ENCODE measurements around the gene EVC2. TPM values are rescaled to one million over a fixed set of nuclear protein-coding genes. Genes with fewer than 3 reads are reported as not detected.

EVC2 gene
- total RNA-seq, 4 donors from 2014 or later: 7.8 to 22.2 (median 9.9) TPM

DNA sequence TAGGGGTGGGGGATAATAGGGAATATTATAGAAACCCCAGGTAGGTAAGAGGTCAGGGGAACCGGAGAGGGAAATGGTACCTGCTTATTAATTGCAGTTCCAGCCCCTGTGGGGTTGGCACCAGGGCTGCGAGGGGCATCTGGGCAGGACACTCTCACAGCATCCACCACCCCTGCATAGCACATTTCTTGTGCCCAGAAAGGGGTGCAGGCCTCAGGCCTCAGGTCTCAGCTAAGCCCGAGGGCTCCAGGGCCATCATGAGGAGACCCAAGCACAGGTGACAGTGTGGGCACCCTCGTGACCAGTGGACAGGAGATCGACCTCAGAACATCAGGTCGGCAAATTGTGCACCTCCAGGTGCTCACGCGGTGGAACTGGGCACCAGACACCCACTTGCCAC lies 164.7 kb downstream of the EVC2 start:
- Histone ChIP-seq H3K4me1 (no peaks in the 10 kb centered on the region), H3K9me3 (no peaks in the 10 kb centered on the region), H3K27ac (no peak overlapping the region), H3K4me3 (no peak overlapping the region), H3K27me3 (no peaks in the 10 kb centered on the region), H3K36me3 (no peaks in the 10 kb centered on the region)
- DNase-seq (ENCODE audit: low spot score in 2 of 2): no peak
- no peak for TF ChIP-seq EP300 (IDR thresholded peaks at IDR 0.05)
- TF ChIP-seq, protein P1, sequence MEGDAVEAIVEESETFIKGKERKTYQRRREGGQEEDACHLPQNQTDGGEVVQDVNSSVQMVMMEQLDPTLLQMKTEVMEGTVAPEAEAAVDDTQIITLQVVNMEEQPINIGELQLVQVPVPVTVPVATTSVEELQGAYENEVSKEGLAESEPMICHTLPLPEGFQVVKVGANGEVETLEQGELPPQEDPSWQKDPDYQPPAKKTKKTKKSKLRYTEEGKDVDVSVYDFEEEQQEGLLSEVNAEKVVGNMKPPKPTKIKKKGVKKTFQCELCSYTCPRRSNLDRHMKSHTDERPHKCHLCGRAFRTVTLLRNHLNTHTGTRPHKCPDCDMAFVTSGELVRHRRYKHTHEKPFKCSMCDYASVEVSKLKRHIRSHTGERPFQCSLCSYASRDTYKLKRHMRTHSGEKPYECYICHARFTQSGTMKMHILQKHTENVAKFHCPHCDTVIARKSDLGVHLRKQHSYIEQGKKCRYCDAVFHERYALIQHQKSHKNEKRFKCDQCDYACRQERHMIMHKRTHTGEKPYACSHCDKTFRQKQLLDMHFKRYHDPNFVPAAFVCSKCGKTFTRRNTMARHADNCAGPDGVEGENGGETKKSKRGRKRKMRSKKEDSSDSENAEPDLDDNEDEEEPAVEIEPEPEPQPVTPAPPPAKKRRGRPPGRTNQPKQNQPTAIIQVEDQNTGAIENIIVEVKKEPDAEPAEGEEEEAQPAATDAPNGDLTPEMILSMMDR (IDR thresholded peaks at IDR 0.05): no peak
- 93% methylated on average over 8 of the region's 8 CpGs for WGBS

DNA sequence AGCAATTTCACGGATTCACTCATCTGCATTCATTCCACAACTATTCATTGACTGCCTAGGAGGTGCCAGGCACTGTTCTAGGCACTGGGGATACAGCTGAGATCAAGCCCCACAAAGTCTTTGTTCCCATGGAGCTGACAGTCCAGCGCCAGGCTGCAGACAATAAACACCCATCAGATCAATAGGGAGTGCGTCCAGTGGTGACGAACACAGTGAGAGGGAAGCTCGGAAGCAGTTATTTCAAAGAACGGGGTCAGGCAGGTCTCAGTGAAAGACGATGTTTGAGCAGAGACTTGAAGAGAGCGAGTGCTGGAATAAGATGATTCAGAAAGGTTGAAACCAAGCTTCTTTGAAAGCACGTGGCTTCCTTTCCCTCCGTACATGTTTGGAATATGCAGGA lies 167.2 kb downstream of the EVC2 start:
- Histone ChIP-seq H3K36me3 (no peaks in the 10 kb centered on the region), H3K27ac (no peak overlapping the region), H3K4me3 (no peak overlapping the region), H3K4me1 (no peaks in the 10 kb centered on the region), H3K27me3 (no peaks in the 10 kb centered on the region), H3K9me3 (no peaks in the 10 kb centered on the region)
- no peak for DNase-seq (ENCODE audit: low spot score in 2 of 2)
- 89% methylated on average over 10 of the region's 10 CpGs for WGBS
- no peak for TF ChIP-seq POLR2AphosphoS5 (IDR thresholded peaks at IDR 0.05)
- no peak for TF ChIP-seq EP300 (IDR thresholded peaks at IDR 0.05)
- TF ChIP-seq POLR2A (IDR thresholded peaks at IDR 0.05): no peak
- TF ChIP-seq, protein P1 (IDR thresholded peaks at IDR 0.05): no peak

DNA sequence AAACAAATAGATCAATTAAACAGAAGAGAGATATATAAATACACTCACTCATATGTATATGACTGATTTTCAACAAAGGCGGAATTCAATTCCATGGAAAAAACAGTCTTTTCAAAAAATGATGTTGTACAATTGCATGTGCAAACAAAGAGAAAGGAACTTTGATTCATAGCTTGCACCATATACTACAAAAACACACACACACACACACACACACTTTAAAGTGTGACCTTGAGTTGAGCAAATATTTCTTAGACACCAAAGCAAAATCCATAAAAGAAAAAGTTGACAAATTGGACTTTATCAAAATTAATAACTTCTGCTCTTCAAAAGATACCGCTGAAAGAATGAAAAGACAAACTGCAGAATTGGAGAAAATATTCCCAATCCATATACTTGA lies 168.8 kb downstream of the EVC2 start:
- DNase-seq (ENCODE audit: low spot score in 2 of 2): no peak
- no peaks in the 10 kb centered on the region for H3K4me1 ChIP-seq
- H3K27ac ChIP-seq: no peak overlapping the region
- no peaks in the 10 kb centered on the region for H3K9me3 ChIP-seq
- H3K36me3 ChIP-seq: peaks cover 5% of the 10 kb centered on the region
- TF ChIP-seq, protein P1 (IDR thresholded peaks at IDR 0.05): no peak
- TF ChIP-seq EP300 (IDR thresholded peaks at IDR 0.05) (no peak), POLR2A (IDR thresholded peaks at IDR 0.05) (no peak), POLR2AphosphoS5 (IDR thresholded peaks at IDR 0.05) (no peak)
- H3K4me3 ChIP-seq: no peak overlapping the region
- 95% methylated on average over 2 of the region's 2 CpGs for WGBS
- no peaks in the 10 kb centered on the region for H3K27me3 ChIP-seq

DNA sequence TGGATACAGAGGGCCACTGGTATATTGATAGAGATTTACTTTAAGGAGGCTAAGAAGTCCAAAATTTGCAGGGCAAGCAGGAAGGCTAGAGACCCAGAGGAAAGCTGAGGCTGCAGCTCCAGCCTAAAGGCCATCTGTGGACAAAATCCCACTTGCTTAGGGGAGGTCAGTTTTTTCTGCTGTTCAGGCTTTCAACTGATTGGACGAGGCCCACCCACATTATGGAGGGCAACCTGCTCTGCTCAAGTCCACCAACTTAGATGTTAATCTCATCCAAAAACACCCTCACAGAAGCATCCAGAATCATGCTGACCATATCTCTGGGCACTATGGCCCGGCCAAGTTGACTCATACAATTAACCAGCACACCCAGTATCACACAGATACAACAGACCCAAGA lies 176.3 kb downstream of the EVC2 start:
- Histone ChIP-seq H3K9me3 (no peaks in the 10 kb centered on the region), H3K36me3 (peaks cover 10% of the 10 kb centered on the region), H3K4me1 (no peaks in the 10 kb centered on the region), H3K4me3 (no peak overlapping the region), H3K27me3 (no peaks in the 10 kb centered on the region), H3K27ac (no peak overlapping the region)
- WGBS: 81% methylated on average over 2 of the region's 2 CpGs
- no peak for DNase-seq (ENCODE audit: low spot score in 2 of 2)
- TF ChIP-seq POLR2A (IDR thresholded peaks at IDR 0.05) (no peak), POLR2AphosphoS5 (IDR thresholded peaks at IDR 0.05) (no peak), EP300 (IDR thresholded peaks at IDR 0.05) (no peak)
- TF ChIP-seq, protein P1 (IDR thresholded peaks at IDR 0.05): no peak

DNA sequence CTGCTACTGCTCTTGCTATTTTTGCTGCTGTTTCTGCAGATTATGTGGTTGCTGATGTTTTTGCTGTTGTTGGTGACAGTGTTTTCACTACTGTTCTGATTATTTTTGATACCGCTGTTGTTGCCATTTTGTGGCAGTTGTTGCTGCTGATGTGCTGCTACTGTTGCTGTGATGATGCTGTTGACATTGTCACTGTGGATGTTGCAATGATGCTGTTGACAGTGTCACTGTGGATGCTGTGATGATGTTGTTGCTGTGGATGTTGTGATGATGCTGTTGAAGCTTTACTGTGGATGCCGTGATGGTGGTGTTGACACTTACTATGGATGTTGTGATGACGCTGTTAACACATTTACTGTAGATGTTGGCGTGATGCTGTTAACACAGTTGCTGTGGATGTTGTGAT lies 180.3 kb downstream of the EVC2 start:
- Histone ChIP-seq H3K27ac (no peak overlapping the region), H3K9me3 (no peaks in the 10 kb centered on the region), H3K36me3 (peaks cover 6% of the 10 kb centered on the region), H3K27me3 (no peaks in the 10 kb centered on the region), H3K4me1 (no peaks in the 10 kb centered on the region), H3K4me3 (no peak overlapping the region)
- TF ChIP-seq, protein P1 (IDR thresholded peaks at IDR 0.05): no peak
- TF ChIP-seq POLR2A (IDR thresholded peaks at IDR 0.05) (no peak), POLR2AphosphoS5 (IDR thresholded peaks at IDR 0.05) (no peak), EP300 (IDR thresholded peaks at IDR 0.05) (no peak)
- no peak for DNase-seq (ENCODE audit: low spot score in 2 of 2)
- WGBS: 90% methylated on average over 4 of the region's 4 CpGs
